Effector memory CD4-positive, alpha-beta T cell (primary cell): ENCODE results near the gene CGB1.

ENCODE experiments used
- DNase-seq, 3 donors: peaks; one replicate each; pipeline ENCODE4 v3.0.0-alpha.2; 2020
- H3K27ac ChIP-seq: 2 replicates; pipeline ENCODE4 v1.7.0; 2013; ENCODE audit warnings: mild to moderate bottlenecking, low read length, moderate library complexity; ENCODE audit not compliant: insufficient read depth, poor library complexity, severe bottlenecking
- H3K27me3 ChIP-seq: replicated peaks from 2 replicates; pipeline ENCODE4 v1.7.0; 2013; ENCODE audit warnings: mild to moderate bottlenecking, low read length; ENCODE audit not compliant: insufficient read depth, control insufficient read depth, poor library complexity, severe bottlenecking
- H3K36me3 ChIP-seq: 2 replicates; pipeline ENCODE4 v1.7.0; 2013; ENCODE audit warnings: mild to moderate bottlenecking, low read length, moderate library complexity; ENCODE audit not compliant: control insufficient read depth, insufficient read depth
- H3K4me1 ChIP-seq: 2 replicates; pipeline ENCODE4 v1.7.0; 2013; ENCODE audit warnings: low read length, mild to moderate bottlenecking; ENCODE audit not compliant: control insufficient read depth, insufficient read depth, poor library complexity, severe bottlenecking
- H3K4me3 ChIP-seq: 2 replicates; pipeline ENCODE4 v1.7.0; 2013; ENCODE audit warnings: low read length, low read depth, mild to moderate bottlenecking; ENCODE audit not compliant: insufficient read depth, poor library complexity, severe bottlenecking
- H3K9me3 ChIP-seq: 2 replicates; pipeline ENCODE4 v1.7.0; 2013; ENCODE audit warnings: mild to moderate bottlenecking, low read length, moderate library complexity; ENCODE audit not compliant: control insufficient read depth

Gene CGB1

DNA sequence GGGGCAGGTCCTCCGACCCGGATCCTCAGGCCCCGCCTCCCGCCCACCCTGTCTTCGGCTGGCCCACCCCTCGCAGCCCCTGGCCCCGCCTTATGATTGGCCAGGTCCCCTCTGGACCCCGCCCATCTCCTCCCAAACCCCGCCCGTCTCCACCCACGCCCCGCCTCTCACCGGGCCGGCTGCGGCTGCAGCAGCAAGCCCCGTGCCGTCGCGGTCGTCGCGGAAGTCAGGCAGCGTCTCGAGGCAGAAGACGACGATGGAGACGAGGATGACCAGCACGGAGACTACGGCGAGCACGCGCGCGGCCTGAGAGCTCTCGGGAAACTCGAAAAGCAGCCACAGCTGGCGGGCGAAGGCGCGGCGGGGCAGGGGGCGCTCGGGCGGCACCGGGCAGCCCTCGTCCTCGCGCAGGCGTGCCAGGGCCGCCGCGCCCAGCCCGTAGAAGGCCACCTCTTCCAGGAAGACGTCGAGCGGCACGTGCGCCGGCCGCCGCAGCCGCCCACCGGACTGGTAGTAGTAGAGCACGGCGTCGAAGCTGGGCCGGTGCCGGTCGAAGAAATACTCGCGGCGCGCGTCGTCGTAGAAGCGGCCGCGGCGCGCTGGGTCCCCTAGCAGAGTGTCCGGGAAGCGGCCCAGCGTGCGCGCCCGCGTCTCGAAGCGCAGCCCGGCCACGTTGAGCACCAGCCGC, 35.3 kb upstream of the CGB1 start:
- Histone ChIP-seq H3K27ac (no peak overlapping the region), H3K27me3 (peaks cover 18% of the 10 kb centered on the region), H3K4me1 (no peaks in the 10 kb centered on the region), H3K36me3 (no peaks in the 10 kb centered on the region), H3K4me3 (no peak overlapping the region), H3K9me3 (no peaks in the 10 kb centered on the region)
- no peak for DNase-seq

DNA sequence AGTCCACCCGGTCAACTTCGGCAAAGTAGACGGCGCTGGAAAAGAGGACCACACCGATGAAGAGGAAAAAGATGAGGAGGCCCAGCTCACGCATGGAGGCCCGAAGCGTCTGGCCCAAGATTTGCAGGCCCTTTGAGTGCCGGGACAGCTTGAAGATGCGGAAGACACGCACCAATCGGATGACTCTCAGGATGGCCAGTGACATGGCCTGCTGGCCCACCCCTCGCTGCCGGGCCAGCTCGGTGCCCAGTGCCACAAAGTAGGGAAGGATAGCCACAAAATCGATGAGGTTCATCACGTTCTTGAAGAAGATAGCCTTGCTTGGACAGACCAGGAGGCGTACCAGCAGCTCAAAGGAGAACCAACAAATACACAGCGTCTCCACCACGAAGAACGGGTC, 33.7 kb upstream of the CGB1 start:
- no peaks in the 10 kb centered on the region for H3K36me3 ChIP-seq
- H3K9me3 ChIP-seq = no peaks in the 10 kb centered on the region
- H3K27ac ChIP-seq = no peak overlapping the region
- peaks cover 18% of the 10 kb centered on the region for H3K27me3 ChIP-seq
- no peak overlapping the region for H3K4me3 ChIP-seq
- DNase-seq = no peak
- no peaks in the 10 kb centered on the region for H3K4me1 ChIP-seq

DNA sequence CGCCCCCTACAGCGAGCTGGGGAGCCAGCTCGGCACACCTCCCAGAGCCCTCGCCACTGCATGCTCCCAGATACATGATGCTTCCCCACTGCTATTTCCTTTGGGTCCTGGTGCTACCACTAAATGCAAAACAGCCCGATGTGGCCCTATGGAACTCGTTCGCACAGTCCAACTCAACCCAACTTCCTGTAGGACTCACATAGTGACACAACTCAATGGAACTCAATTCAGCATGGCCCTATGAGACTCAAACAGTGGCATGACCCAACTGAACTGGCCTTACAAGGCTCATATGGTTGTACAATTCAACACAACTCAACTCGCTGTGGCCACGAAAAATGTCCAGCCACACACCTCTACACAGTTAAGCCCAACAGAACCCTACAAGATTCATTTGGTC, 32.3 kb upstream of the CGB1 start:
- no peak for DNase-seq
- H3K36me3 ChIP-seq = no peaks in the 10 kb centered on the region
- H3K27me3 ChIP-seq = peaks cover 30% of the 10 kb centered on the region
- no peaks in the 10 kb centered on the region for H3K9me3 ChIP-seq
- no peak overlapping the region for H3K27ac ChIP-seq
- H3K4me1 ChIP-seq = no peaks in the 10 kb centered on the region
- H3K4me3 ChIP-seq = no peak overlapping the region

DNA sequence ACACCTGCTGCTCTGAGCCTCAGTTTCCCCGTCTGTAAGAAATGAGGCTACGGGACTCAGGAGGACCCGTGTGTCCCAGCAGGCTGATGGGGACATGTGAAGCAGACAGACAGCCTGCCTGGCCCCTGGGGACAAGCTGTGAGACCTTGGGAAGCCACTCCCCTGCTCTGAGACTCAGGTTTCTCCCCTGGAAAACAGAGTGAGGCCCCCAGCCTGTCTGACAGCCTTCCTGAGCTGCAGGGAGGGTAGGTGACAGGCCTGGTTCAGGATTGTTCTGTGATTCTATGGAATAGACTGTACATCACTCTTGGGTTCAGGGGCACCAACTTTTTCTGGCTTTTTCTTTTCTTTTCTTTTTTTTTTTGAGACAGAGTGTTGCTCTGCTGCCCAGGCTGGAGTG, 30.9 kb upstream of the CGB1 start:
- H3K27ac ChIP-seq = no peak overlapping the region
- H3K36me3 ChIP-seq = no peaks in the 10 kb centered on the region
- peaks cover 22% of the 10 kb centered on the region for H3K27me3 ChIP-seq
- no peaks in the 10 kb centered on the region for H3K9me3 ChIP-seq
- no peaks in the 10 kb centered on the region for H3K4me1 ChIP-seq
- H3K4me3 ChIP-seq = no peak overlapping the region
- no peak for DNase-seq

DNA sequence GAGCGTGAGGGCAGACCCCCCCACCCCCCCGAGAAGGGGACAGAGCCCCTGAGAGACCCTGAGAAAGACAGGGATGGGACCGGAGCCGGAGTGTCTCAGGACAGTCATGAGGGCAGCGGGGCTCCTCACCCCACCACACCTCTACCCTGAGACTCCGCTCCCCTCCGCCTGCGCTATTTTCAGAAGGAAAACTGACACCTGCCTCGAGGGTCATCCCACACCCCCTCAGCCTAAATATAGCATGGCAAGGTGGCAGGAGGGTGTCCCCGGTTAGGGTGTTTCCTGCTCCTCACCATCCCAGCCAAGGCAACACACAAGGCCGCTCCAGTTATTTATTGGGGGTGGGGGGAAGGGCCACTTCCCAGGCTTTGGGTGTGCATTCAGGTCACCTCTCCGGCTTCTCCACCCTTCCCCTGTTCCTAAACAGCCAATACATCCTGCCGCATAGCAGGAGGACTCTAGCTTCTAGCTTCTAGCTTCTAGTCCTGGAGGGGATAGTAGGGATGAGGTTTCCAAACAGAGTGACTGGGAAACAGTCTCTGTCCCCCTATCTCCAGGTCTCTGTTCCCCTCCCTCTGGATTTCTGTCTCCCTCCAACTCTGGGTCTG, 29.3 kb upstream of the CGB1 start:
- no peaks in the 10 kb centered on the region for H3K4me1 ChIP-seq
- no peak for DNase-seq
- no peak overlapping the region for H3K27ac ChIP-seq
- H3K9me3 ChIP-seq = no peaks in the 10 kb centered on the region
- peaks cover 18% of the 10 kb centered on the region for H3K27me3 ChIP-seq
- H3K4me3 ChIP-seq = no peak overlapping the region
- H3K36me3 ChIP-seq = no peaks in the 10 kb centered on the region

DNA sequence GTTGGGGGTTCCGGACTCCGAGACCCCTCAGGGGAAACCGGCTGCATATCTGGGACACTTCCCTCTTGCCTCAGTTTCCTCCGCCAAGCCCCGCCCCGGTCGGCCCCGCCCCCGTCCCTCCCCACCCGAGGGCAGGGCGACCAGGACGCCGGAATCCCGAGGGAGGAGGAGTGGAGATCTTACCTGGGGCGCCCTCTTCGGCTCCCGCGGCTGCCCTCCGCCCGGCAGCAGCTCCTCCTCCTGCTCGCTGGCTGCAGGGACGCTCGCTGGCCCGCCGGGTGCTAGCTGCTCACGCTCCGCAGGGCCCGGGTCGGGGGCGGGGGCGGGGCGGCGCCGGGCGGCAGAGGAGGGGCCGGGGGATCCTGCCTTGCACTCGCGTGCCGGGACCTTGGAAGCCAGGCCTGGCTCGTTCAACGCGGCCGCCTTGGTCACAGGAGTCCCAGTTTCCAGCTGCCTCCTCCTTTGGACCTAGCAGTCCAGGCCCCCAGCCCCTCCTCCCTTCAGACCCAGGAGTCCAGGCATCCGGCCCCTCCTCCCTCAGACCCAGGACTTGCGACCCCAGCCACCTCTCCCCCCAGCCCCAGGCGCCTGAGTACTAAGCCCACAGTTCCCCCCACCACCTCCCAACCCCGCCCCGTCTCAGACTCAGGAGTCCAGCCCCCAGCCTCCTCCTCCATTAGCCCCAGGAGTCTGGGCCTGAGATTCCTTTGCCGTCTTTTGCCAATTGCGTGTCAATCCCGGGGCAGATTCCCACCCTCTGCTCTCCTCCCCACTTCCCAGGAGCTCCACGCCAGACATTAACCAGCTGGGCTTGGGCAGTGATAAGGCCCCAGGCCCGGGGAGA, 28.3 kb upstream of the CGB1 start, which contains the start of gene NTF4:
Gene NTF4, minus strand, starts transcription at position 51 of the 844 bp plus-strand sequence. CDS start 2,821 bp downstream, outside the sequence.
- Histone ChIP-seq H3K4me1 (no peaks in the 10 kb centered on the region), H3K9me3 (no peaks in the 10 kb centered on the region), H3K27ac (no peak within 1 kb of the TSS), H3K36me3 (no peaks in the 10 kb centered on the region), H3K4me3 (no peak within 1 kb of the TSS), H3K27me3 (peaks cover 18% of the 10 kb centered on the region)
- DNase-seq = no peak

DNA sequence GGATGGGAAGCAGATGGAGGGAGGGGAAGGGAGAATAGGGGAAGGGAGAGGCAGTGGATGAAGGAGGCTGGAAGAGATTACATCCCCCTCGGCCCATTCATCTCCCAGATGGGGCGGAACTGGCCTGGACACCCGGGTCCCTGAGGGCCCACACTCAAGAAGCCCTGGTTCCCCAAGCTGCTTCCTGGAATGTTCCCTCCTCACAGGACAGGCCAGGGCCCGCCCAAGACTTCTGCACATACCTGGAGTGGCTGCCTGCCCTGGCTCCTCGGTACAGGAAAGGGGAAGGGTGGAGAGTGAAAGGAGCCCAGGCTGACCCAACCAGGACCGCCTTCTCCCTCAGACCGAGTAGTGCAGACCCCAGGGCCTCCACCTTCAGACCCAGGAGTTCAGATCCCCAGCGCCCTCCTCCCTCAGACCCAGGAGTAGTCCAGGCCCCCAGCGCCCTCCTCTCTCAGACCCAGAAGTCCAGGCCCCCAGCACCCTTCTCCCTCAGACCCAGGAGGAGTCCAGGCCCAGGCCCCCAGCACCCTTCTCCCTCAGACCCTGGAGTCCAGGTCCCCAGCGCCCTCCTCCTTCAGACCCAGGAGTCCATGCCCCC, 27.4 kb upstream of the CGB1 start:
- no peak overlapping the region for H3K27ac ChIP-seq
- no peaks in the 10 kb centered on the region for H3K4me1 ChIP-seq
- H3K9me3 ChIP-seq = no peaks in the 10 kb centered on the region
- no peak for DNase-seq
- H3K27me3 ChIP-seq = peaks cover 18% of the 10 kb centered on the region
- H3K36me3 ChIP-seq = no peaks in the 10 kb centered on the region
- H3K4me3 ChIP-seq = no peak overlapping the region

DNA sequence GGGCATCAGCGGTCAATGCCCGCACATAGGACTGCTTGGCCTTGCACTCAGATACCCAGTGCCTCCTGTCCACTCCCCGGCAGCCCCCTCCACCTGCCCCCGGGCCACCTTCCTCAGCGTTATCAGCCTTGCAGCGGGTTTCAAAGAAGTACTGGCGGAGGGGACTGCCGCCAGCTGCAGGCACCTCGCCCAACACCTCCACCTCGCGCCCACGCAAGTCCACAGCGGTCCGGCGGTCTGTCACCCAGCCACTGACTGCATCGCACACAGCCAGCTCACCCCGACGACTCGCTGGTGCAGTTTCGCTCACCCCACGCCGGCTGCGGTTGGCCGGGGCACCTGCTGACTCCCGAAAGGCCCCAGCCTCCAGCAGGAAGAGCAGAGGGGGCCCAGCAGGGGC, 24.8 kb upstream of the CGB1 start:
- Histone ChIP-seq H3K4me1 (peaks cover 16% of the 10 kb centered on the region), H3K4me3 (no peak overlapping the region), H3K36me3 (no peaks in the 10 kb centered on the region), H3K27me3 (peaks cover 28% of the 10 kb centered on the region), H3K27ac (no peak overlapping the region), H3K9me3 (no peaks in the 10 kb centered on the region)
- DNase-seq = no peak

DNA sequence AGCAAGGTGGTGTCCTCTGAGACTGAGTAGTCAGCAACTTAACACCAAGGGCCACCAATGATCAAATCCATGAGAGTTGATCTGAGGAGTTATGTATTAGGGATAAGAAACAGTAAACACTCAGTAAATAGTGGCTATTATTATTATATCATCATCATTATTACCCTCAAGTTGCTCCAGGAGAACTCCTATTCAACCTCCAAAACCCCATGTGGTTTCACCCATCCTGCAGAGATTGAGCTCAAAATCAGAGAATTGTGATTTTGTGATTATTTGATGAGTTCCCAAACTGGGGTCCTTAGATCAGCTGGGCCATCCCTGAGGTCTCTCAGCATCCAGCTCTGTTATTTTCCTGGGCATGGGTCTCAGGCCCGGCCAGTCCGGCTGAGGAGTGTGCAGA, 24.3 kb upstream of the CGB1 start:
- Histone ChIP-seq H3K9me3 (no peaks in the 10 kb centered on the region), H3K4me3 (no peak overlapping the region), H3K4me1 (peaks cover 21% of the 10 kb centered on the region), H3K27me3 (peaks cover 28% of the 10 kb centered on the region), H3K27ac (no peak overlapping the region), H3K36me3 (no peaks in the 10 kb centered on the region)
- no peak for DNase-seq
